Thymus (tissue), 11 donors: ENCODE data around the gene TTC22. TPM values are rescaled to one million over a fixed set of nuclear protein-coding genes. Genes with fewer than 3 reads are reported as not detected.
A peak's percentile ranks its signal among the peaks of the same experiment; 100 is the strongest.

Experiments used
- DNase-seq, 9 donors: peaks; one replicate each; pipeline ENCODE4 v3.0.0-alpha.2; 2013; ENCODE audit warnings: low spot score in 9 of 9, low read depth in 6 of 9, missing footprints in 1 of 9
- H3K27ac ChIP-seq, 2 donors: one replicate each; pipeline ENCODE4 v1.5.1; 2013; ENCODE audit warnings: control low read depth in 1 of 2, low read depth in 1 of 2, low read length in 1 of 2, mild to moderate bottlenecking in 1 of 2, moderate library complexity in 1 of 2
- H3K27me3 ChIP-seq, 2 donors: one replicate each; pipeline ENCODE4 v1.5.1; 2013; ENCODE audit warnings: low read length in 1 of 2; ENCODE audit not compliant: control insufficient read depth in 2 of 2, insufficient read depth in 1 of 2
- H3K36me3 ChIP-seq, 2 donors: one replicate each; pipeline ENCODE4 v1.5.1; 2013; ENCODE audit warnings: low read length in 1 of 2, mild to moderate bottlenecking in 1 of 2, moderate library complexity in 1 of 2; ENCODE audit not compliant: control insufficient read depth in 2 of 2, insufficient read depth in 2 of 2
- H3K4me1 ChIP-seq, 2 donors: one replicate each; pipeline ENCODE4 v1.5.1; 2013; ENCODE audit warnings: low read length in 2 of 2; ENCODE audit not compliant: control insufficient read depth in 2 of 2, insufficient read depth in 2 of 2
- H3K4me3 ChIP-seq, 2 donors: one replicate each; pipeline ENCODE4 v1.5.1; 2013; ENCODE audit warnings: low read length in 2 of 2, control low read depth in 1 of 2, mild to moderate bottlenecking in 1 of 2
- H3K9me3 ChIP-seq, 2 donors: one replicate each; pipeline ENCODE4 v1.5.1; 2013; ENCODE audit warnings: low read length in 1 of 2, mild to moderate bottlenecking in 1 of 2; ENCODE audit not compliant: control insufficient read depth in 2 of 2, insufficient read depth in 1 of 2
- WGBS: extraction: QIAGEN DNeasy Blood & Tissue Kit; methylation state at CpG from one replicate; pipeline ENCODE4 v1.1.7; 2013; 5-methylcytosine and 5-hydroxymethylcytosine counted together
- polyA plus RNA-seq: library from polyadenylated mRNA; stranded (reverse); fragments of 200-250 nt; gene quantifications from one replicate; pipeline ENCODE4 v1.2.3, GENCODE V29; 2013
- total RNA-seq: library from RNA; stranded (reverse); fragments of 120-200 nt; gene quantifications from one replicate; pipeline ENCODE4 v1.2.4, GENCODE V29; 2013
- donor health status: healthy.

TTC22 gene
- total and polyA plus RNA-seq, 2 donors = 3.0 to 4.4 TPM

DNA sequence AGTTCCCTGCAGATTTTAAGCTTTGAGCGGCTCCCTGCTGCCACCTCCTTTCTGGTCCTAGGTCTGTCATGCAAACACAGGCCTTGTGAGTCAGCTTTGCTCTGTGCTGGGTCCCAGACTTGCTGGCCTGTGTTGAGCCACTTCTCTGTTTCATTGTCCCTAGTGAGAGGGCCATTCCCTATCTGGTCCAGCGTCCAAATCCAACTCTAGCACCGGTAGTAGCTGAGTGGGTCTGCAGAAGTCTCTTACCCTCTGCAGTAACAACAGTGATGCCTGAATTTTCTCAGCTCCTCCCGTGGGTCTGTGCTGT lies 5.8 kb downstream of the TTC22 start:
- 82% methylated on average over 4 of the region's 4 CpGs for WGBS
- Histone ChIP-seq H3K9me3 (peaks cover 2 to 6% of the 10 kb centered on the region in 2 donors), H3K4me1 (no peaks in the 10 kb centered on the region), H3K27me3 (peaks cover 0 to 25% of the 10 kb centered on the region in 2 donors), H3K27ac (no peak overlapping the region), H3K4me3 (no peak overlapping the region), H3K36me3 (no peaks in the 10 kb centered on the region)
- no peak for DNase-seq

DNA sequence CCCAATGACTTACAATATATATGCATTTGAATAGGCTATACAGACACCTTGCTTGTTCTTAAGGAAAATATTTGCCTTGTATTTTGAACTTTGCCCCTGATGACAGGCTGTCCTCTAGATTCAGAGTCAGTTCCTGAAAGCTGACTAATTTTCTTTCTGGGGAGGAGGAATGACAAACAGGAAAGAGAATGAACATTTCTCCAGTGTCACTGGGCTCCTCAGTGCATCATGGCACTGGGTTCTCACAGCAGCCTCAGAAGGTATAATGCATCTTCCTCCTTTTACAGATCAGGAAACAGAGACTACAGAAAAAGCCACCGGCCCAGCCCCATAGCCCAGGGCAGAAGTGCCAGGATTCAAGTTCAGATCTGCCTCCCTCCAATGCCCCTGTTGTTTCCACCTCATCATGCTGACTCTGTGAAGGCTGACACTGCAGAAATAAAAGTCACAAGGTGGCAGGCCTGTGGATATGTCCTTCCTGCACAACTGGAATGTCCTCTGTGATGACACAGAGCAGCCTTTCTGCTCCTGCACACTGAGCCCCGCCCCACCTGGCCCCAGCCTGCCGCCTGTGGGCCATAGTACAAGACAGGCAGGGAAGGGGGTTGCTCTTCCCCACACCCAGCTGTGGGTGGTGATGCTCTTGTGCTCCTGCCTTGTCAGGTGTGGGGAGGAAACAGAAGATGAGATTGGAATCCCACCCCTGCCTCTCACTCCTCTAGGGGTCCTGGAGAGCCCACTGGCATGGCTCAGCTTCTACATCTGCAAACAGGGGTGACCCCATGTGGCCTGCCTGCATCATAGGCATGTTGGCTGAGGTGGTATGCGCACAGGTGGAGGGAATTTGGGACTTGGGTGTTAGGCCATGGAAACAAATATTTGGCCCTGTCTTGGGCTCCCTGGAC lies 6.4 kb downstream of the TTC22 start:
- H3K4me3 ChIP-seq = no peak overlapping the region
- 72% methylated on average over 4 of the region's 4 CpGs for WGBS
- no peak for DNase-seq
- peaks cover 2 to 6% of the 10 kb centered on the region in 2 donors for H3K9me3 ChIP-seq
- H3K27ac ChIP-seq = no peak overlapping the region
- H3K27me3 ChIP-seq = peaks cover 0 to 19% of the 10 kb centered on the region in 2 donors
- H3K4me1 ChIP-seq = no peaks in the 10 kb centered on the region
- H3K36me3 ChIP-seq = no peaks in the 10 kb centered on the region

DNA sequence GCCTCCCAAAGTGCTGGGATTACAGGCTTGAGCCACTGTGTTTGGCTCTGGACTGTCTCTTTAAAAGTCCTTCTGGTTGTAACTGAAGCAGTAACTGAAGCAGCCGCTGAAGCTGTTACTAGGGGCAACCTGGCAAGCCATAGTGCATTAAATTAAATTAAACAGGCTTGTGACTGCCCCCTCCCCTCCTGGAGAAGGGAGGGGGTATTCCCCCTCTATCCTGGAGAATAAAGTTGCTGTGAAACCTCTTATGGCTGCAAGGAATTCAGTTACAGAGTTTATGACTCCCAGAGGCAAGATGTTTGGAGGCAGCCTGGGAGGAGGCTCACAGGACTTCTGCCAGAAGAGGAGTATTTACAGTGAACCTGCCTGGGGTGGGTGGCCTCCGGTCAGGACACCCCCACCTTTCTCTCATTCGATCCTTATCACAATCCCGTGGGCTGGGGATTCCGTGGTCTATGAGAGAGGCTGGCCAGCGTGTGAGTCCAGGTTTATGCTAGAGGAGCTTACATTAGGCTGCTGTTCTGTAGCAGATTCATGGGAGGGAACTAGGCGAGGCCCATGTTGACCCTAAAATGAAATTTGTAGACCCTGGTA lies 8.3 kb downstream of the TTC22 start:
- no peak overlapping the region for H3K27ac ChIP-seq
- H3K4me1 ChIP-seq = no peaks in the 10 kb centered on the region
- 93% methylated on average over 7 of the region's 7 CpGs for WGBS
- H3K4me3 ChIP-seq = no peak overlapping the region
- no peak for DNase-seq
- no peaks in the 10 kb centered on the region for H3K36me3 ChIP-seq
- peaks cover 2 to 6% of the 10 kb centered on the region in 2 donors for H3K9me3 ChIP-seq
- H3K27me3 ChIP-seq = peaks cover 0 to 4% of the 10 kb centered on the region in 2 donors

DNA sequence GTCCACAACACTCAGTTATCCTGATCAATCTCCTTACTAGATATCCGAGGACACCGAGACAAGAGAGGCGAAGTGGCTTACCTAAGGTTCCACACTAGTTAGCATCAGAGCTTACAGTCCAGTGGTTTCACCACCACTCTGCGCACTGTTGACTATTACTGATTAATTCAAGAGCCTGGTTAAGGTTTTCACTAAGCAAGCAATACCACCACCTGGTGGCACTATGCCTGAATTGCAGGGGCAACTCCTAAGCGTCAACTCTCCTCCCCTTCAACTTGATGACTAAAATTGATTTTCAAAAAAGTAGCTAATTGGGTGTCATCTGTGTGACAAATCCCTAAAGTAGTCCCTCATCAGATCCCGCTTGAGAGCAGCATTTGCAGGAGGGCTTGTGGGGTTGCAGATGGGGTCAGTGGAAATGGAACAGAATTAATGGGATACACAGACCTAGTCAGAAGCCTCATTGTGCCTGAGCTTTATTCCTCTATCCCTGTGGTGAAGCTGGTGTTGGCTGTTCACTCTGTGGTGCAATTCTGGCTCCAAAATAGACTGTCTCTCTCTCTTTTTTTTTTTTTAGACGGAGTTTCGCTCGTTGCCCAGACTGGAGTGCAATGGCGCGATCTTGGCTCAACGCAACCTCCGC lies 9.1 kb downstream of the TTC22 start:
- WGBS = 96% methylated on average over 13 of the region's 13 CpGs
- H3K4me3 ChIP-seq = no peak overlapping the region
- peaks cover 0 to 2% of the 10 kb centered on the region in 2 donors for H3K27me3 ChIP-seq
- peak in 4 of 9 donors; percentile 11 to 34 (median 22) for DNase-seq
- peaks cover 2 to 6% of the 10 kb centered on the region in 2 donors for H3K9me3 ChIP-seq
- H3K36me3 ChIP-seq = no peaks in the 10 kb centered on the region
- no peak overlapping the region for H3K27ac ChIP-seq
- no peaks in the 10 kb centered on the region for H3K4me1 ChIP-seq

DNA sequence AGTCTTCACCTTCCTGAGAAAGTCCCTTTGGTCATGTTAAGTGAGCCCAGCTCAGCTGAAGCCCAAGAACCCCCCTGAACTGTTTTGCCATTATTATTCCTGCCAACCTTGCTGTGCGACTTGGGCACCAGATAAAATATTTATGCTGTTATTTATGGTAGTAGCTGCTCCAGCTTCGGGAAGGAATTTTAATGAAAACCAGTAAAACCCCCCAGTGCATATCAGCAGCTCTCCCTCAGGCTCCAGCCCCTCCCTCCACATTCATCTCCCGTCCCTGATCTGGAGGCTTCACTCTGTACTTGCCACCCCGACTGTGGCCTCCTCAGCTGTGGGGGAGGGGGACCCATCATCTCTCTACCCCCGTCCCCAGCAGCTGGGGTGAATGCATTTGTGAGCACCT lies 12.7 kb downstream of the TTC22 start:
- H3K27me3 ChIP-seq = peaks cover 0 to 11% of the 10 kb centered on the region in 2 donors
- peaks cover 2 to 6% of the 10 kb centered on the region in 2 donors for H3K9me3 ChIP-seq
- H3K4me1 ChIP-seq = no peaks in the 10 kb centered on the region
- 92% methylated on average over 5 of the region's 5 CpGs for WGBS
- no peak for DNase-seq
- no peak overlapping the region for H3K4me3 ChIP-seq
- H3K27ac ChIP-seq = no peak overlapping the region
- H3K36me3 ChIP-seq = no peaks in the 10 kb centered on the region

DNA sequence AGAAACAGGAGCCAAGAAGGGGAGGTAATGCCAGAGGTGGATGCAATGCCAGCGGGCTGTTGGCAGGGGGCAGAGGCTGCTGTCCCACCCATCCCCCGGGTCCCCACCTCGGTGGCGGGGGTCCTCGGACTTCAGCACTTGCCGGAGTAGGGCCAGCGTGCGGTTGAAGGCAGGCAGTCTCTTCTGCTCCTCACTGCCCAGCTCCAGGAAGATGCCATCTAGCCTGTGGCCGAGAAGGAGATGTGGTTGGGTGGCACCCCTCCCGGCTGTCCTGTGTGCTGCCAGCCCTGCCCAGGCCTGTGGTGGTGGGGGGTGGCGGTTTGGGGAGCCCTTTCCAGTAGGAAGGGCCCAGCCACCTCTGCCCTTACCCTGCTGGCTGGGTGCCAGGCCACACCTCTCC lies 13.5 kb downstream of the TTC22 start:
- Histone ChIP-seq H3K4me3 (no peak overlapping the region), H3K27me3 (peaks cover 0 to 19% of the 10 kb centered on the region in 2 donors), H3K36me3 (no peaks in the 10 kb centered on the region), H3K4me1 (no peaks in the 10 kb centered on the region), H3K27ac (no peak overlapping the region), H3K9me3 (peaks cover 0 to 6% of the 10 kb centered on the region in 2 donors)
- 95% methylated on average over 11 of the region's 11 CpGs for WGBS
- DNase-seq = no peak

DNA sequence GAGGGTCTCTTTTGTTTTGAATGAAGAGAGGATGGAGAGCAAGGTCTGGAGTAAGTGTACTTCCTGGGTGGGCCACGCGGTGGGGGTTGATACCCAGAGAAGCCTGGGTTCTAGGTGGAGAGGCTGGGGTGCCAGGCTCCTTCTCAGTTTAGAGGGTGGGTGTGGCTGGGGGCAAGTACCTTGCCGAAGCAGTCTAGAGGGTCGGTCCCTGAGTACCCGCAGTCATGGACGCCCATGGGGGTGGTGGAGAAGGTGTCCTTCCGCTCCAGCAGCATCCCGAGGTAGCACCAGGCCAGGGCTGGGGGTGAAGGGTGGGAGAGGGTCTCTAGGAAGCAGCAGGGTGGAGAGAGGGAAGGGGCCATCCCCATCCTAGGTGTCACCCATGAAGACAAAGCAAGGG lies 14.3 kb downstream of the TTC22 start:
- Histone ChIP-seq H3K27me3 (peaks cover 0 to 28% of the 10 kb centered on the region in 2 donors), H3K36me3 (no peaks in the 10 kb centered on the region), H3K4me1 (no peaks in the 10 kb centered on the region), H3K9me3 (no peaks in the 10 kb centered on the region), H3K4me3 (no peak overlapping the region), H3K27ac (no peak overlapping the region)
- DNase-seq = no peak
- WGBS = 93% methylated on average over 8 of the region's 8 CpGs

DNA sequence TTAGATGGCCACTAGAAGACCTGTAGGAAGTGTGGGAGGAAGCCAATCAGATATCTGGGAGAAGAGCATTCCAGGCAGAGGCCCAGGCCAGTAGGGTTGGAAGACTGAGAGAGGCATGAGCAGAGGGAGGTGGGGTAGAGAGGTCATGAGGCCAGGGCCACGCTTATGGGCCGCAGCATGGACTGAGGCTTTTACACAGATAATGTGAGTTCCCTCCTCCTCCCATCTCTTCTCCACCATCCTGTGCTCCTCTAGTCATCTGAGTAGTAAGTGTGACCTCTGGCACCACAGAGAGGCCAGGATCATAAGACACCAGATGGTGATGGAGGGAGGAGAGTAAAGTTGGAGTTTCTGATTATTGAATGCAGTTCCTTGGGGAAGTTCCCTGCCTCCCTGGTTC lies 17.1 kb downstream of the TTC22 start:
- no peak overlapping the region for H3K4me3 ChIP-seq
- 99% methylated on average over 2 of the region's 2 CpGs for WGBS
- no peaks in the 10 kb centered on the region for H3K9me3 ChIP-seq
- no peaks in the 10 kb centered on the region for H3K36me3 ChIP-seq
- no peak overlapping the region for H3K27ac ChIP-seq
- no peak for DNase-seq
- H3K27me3 ChIP-seq = peaks cover 0 to 51% of the 10 kb centered on the region in 2 donors
- H3K4me1 ChIP-seq = no peaks in the 10 kb centered on the region

DNA sequence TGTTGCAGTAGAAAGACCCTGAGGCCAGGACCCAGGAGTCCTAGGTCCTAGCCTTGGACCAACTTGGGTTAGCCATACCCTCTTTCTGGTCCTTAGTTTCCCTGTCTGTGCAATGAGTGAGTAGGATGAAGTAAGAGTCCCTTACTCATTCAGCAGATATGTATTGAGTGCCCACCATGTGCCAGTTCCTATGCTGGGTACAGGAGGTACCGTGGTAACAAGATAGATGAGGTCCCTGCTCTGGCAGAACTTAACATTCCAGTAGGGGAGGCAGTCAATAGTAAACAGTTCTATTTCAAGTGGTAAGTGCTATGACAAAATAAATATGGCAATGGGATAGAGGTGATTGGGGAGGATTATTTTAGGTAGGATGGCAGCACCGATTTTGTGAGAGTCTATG lies 18.5 kb downstream of the TTC22 start:
- no peaks in the 10 kb centered on the region for H3K4me1 ChIP-seq
- no peak overlapping the region for H3K4me3 ChIP-seq
- no peak for DNase-seq
- peaks cover 0 to 58% of the 10 kb centered on the region in 2 donors for H3K27me3 ChIP-seq
- no peak overlapping the region for H3K27ac ChIP-seq
- no peaks in the 10 kb centered on the region for H3K36me3 ChIP-seq
- no peaks in the 10 kb centered on the region for H3K9me3 ChIP-seq
- WGBS = 97% methylated on average over 2 of the region's 2 CpGs
